Thyroid gland (tissue), 4 donors: ENCODE measurements around the gene SMIM3. TPM values are rescaled to one million over a fixed set of nuclear protein-coding genes. Genes with fewer than 3 reads are reported as not detected.

ENCODE experiments used
- DNase-seq, 2 donors: peaks; one replicate each; pipeline ENCODE4 v3.0.0-alpha.2; 2019
- H3K27ac ChIP-seq, 3 donors: fragments of 200-600 bp; sonication (generic); 1 replicate in 2 of 3; 2 replicates in 1 of 3; pipeline ENCODE4 v1.5.1; 2016 to 2019; ENCODE audit warnings: mild to moderate bottlenecking in 1 of 3, moderate library complexity in 1 of 3
- H3K27me3 ChIP-seq: fragments of 200-600 bp; sonication (generic); one replicate; pipeline ENCODE4 v1.5.1; 2019
- H3K36me3 ChIP-seq, 2 donors: fragments of 200-600 bp; sonication (generic); one replicate each; pipeline ENCODE4 v1.5.1; 2016 to 2019
- H3K4me1 ChIP-seq, 2 donors: fragments of 200-600 bp; sonication (generic); one replicate each; pipeline ENCODE4 v1.5.1; 2017 to 2019
- H3K4me3 ChIP-seq, 3 donors: fragments of 200-600 bp; sonication (generic); replicated peaks in 1 of 3; 1 replicate in 2 of 3; 2 replicates in 1 of 3; pipeline ENCODE4 v1.5.1; 2016; ENCODE audit warnings: mild to moderate bottlenecking in 1 of 3
- H3K9me3 ChIP-seq: fragments of 200-600 bp; sonication (generic); one replicate; pipeline ENCODE4 v1.5.1; 2017
- POLR2A ChIP-seq, 2 donors: fragments of 450-650 bp; IDR thresholded peaks; one replicate each; pipeline ENCODE4 v1.6.1; 2017; ENCODE audit warnings: antibody characterized with exemption in 2 of 2, mild to moderate bottlenecking in 2 of 2, moderate library complexity in 1 of 2
- WGBS, 2 donors: methylation state at CpG; one replicate each; pipeline ENCODE4 v1.1.5; 2017; 5-methylcytosine and 5-hydroxymethylcytosine counted together
- intact Hi-C: fragments of 100-400 bp; cut with DNase I; formaldehyde crosslinking; loops from one replicate; pipeline ENCODE4 v1.15.1; 2023
- total RNA-seq, 4 donors: library from RNA; depleted of rRNA; stranded (reverse); fragments of >200 nt; gene quantifications; one replicate each; pipeline ENCODE4 v1.2.3, GENCODE V29; 2016
- TF ChIP-seq, protein P1 (sequence below), 6 experiments: fragments of 200-600 bp in 3 of 6; fragments of 450-650 bp in 3 of 6; sonication (generic) in 3 of 6; IDR thresholded peaks; one replicate each; pipeline ENCODE4 v1.5.1; 2016 to 2019; ENCODE audit warnings: antibody characterized with exemption in 6 of 6, mild to moderate bottlenecking in 2 of 6, inconsistent platforms in 1 of 6, moderate library complexity in 1 of 6

SMIM3 gene
- total RNA-seq, 4 donors from 2014 or later = 17.8 to 47.3 (median 24.1) TPM

DNA sequence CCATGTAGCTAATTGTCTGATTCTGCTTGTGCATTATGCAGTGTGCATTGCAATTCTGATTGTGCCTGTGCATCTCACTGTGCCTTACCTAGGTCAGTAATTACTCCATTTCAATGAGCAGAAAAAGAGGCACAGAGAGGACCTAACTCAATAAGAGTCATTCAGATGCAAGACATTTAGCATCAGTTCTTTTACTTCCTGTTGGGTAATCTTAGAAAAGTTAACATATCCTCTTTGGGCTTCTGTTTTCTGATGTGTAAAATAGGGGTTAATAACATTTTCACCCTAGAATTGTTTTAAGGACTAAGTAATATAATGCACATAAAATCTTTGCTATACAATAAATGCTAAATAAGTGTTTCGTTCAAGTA is 12.8 kb upstream of the SMIM3 start:
- no peak overlapping the region for H3K27ac ChIP-seq

DNA sequence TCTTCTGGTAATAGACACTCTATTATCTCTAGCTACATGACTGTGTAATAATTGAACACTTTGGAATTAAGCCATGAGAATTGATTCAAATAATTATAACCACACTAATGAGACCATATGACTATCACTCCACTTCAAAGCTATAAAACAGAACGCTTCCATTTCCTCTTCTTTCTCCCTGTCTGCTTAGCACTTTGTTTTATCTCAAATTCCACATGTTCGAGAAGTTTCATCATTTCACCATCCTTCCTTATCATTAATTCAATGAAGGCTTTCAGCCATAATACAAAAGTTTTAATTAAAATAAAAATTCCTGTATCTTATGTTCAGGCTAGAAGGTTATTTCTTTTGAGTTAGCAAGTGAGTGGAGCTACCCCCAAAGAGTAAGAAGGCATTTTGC is 12.3 kb upstream of the SMIM3 start:
- no peaks in the 10 kb centered on the region for H3K36me3 ChIP-seq
- intact Hi-C loops = no loop called here
- no peak overlapping the region for H3K4me3 ChIP-seq
- no peak overlapping the region for H3K27ac ChIP-seq
- 74 to 83% methylated on average over 2 of the region's 2 CpGs for WGBS, 2 donors
- H3K9me3 ChIP-seq = no peaks in the 10 kb centered on the region
- H3K27me3 ChIP-seq = no peaks in the 10 kb centered on the region
- peaks cover 0 to 13% of the 10 kb centered on the region in 2 donors for H3K4me1 ChIP-seq
- DNase-seq = no peak
- TF ChIP-seq, protein P1, sequence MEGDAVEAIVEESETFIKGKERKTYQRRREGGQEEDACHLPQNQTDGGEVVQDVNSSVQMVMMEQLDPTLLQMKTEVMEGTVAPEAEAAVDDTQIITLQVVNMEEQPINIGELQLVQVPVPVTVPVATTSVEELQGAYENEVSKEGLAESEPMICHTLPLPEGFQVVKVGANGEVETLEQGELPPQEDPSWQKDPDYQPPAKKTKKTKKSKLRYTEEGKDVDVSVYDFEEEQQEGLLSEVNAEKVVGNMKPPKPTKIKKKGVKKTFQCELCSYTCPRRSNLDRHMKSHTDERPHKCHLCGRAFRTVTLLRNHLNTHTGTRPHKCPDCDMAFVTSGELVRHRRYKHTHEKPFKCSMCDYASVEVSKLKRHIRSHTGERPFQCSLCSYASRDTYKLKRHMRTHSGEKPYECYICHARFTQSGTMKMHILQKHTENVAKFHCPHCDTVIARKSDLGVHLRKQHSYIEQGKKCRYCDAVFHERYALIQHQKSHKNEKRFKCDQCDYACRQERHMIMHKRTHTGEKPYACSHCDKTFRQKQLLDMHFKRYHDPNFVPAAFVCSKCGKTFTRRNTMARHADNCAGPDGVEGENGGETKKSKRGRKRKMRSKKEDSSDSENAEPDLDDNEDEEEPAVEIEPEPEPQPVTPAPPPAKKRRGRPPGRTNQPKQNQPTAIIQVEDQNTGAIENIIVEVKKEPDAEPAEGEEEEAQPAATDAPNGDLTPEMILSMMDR (IDR thresholded peaks at IDR 0.05) = no peak
- TF ChIP-seq POLR2A (IDR thresholded peaks at IDR 0.05) = no peak

More for the DNA sequence above, 12.8 kb upstream of the SMIM3 start:
- no peaks in the 10 kb centered on the region for H3K27me3 ChIP-seq
- no peak overlapping the region for H3K4me3 ChIP-seq
- TF ChIP-seq POLR2A (IDR thresholded peaks at IDR 0.05) = no peak
- TF ChIP-seq, protein P1 (IDR thresholded peaks at IDR 0.05) = no peak
- no peaks in the 10 kb centered on the region for H3K36me3 ChIP-seq
- H3K4me1 ChIP-seq = peaks cover 0 to 13% of the 10 kb centered on the region in 2 donors
- WGBS, 2 donors = 93 to 94% methylated on average over 1 of the region's 1 CpG
- H3K9me3 ChIP-seq = no peaks in the 10 kb centered on the region
- intact Hi-C loops = no loop called here
- DNase-seq = no peak

DNA sequence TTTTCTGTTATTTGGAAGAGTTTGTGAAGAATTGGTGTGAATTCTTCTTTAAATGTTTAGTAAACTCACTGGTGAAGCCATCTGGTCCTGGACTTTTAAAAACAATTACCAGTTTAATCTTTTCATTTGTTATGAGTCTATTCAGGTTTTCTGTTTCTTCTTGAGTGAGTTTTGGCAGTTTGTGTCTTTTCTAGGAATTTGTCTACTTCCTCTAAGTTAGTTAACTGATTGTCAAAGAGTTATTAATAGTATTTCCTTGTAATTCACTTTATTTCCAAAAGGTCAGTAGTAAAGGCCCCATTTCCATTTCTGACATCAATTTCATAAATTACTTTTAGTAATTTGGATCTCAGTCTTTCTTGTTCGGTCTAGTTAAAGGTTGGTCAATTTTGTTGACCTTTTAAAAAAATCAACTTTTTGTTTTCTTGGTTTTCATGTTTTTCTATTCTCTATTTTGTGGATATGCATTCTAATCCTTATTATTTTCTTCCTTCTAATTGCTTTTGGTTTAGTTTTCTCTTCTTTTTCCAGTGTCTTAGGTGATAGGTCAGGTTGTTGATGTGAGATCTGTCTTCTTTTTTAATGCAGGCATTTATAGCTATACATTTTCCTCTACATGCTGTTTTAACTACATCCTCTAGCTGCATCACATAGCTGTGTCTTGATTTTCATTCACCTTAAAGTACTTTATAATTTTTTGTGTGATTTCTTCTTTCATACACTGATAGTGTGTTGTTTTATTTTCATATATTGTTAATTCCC is 7.3 kb upstream of the SMIM3 start:
- TF ChIP-seq, protein P1 (IDR thresholded peaks at IDR 0.05) = no peak
- TF ChIP-seq POLR2A (IDR thresholded peaks at IDR 0.05) = no peak
- Histone ChIP-seq H3K36me3 (no peaks in the 10 kb centered on the region), H3K27me3 (no peaks in the 10 kb centered on the region), H3K9me3 (no peaks in the 10 kb centered on the region), H3K4me1 (no peaks in the 10 kb centered on the region), H3K27ac (no peak overlapping the region), H3K4me3 (no peak overlapping the region)
- 70 to 71% methylated on average over 1 of the region's 1 CpG for WGBS, 2 donors
- intact Hi-C loops = no loop called here
- no peak for DNase-seq

DNA sequence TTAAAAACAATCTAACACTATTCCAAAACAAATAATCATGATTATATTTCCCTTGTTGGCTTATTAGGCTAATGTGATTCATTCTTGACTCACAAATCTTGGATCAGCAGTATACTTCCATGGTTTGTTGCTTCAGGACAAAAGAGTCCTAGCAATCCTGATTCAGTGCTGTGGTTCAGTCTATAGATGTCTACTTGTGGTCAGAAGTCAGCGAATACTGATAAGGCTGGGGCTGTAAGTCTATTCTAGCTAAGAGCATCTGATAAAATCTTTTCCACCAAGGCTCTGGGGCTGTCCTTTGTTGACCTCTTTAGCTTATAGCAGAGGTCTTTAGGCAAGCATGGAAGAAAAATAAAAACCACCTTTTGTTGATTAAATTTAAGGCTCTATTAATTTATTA is 4.4 kb upstream of the SMIM3 start:
- WGBS, 2 donors = 50 to 55% methylated on average over 1 of the region's 1 CpG
- H3K9me3 ChIP-seq = no peaks in the 10 kb centered on the region
- peaks cover 0 to under 1% of the 10 kb centered on the region in 2 donors for H3K4me1 ChIP-seq
- H3K36me3 ChIP-seq = no peaks in the 10 kb centered on the region
- intact Hi-C loops = no loop called here
- no peak for TF ChIP-seq POLR2A (IDR thresholded peaks at IDR 0.05)
- TF ChIP-seq, protein P1 (IDR thresholded peaks at IDR 0.05) = no peak
- H3K27ac ChIP-seq = no peak overlapping the region
- no peaks in the 10 kb centered on the region for H3K27me3 ChIP-seq
- no peak overlapping the region for H3K4me3 ChIP-seq
- DNase-seq = no peak

DNA sequence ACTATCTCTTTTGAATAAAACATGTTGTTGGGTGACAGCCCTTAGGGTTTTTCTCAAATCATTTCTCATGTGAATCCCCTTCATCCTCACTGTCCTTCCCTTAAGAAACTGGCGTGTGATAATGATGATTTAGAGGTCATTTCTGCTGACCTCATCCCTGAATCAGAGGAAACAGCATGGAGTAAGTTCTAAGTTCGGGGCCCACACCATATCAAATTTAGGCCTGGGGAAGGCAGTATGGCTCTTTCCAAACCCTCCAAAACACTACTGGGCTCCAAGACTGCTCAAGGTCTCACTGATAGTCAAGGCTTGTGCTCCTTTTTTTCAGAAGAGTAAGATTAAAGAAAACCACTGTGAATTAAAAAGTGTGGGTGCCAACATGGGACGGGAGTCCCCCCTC is 872 bp upstream of the SMIM3 start:
- peaks cover 14 to 17% of the 10 kb centered on the region in 2 donors for H3K4me1 ChIP-seq
- H3K27ac ChIP-seq = peak overlapping the region; percentile 82 to 95 (median 88)
- DNase-seq = no peak
- intact Hi-C loops = no loop called here
- no peaks in the 10 kb centered on the region for H3K27me3 ChIP-seq
- H3K4me3 ChIP-seq = peak overlapping the region in 1 of 3 donors; percentile 76
- H3K36me3 ChIP-seq = no peaks in the 10 kb centered on the region
- 83% methylated on average over 3 of the region's 3 CpGs for WGBS, 2 donors
- no peak for TF ChIP-seq POLR2A (IDR thresholded peaks at IDR 0.05)
- TF ChIP-seq, protein P1 (IDR thresholded peaks at IDR 0.05) = no peak
- no peaks in the 10 kb centered on the region for H3K9me3 ChIP-seq
